CD4-positive, alpha-beta T cell (primary cell): Measurements from ENCODE around the gene TOR3A. TPM values are rescaled to one million over a fixed set of nuclear protein-coding genes. Genes with fewer than 3 reads are reported as not detected.

Experiments
- ATAC-seq: fragments of 200-7000 bp; cut with Tn5 transposase; one replicate; pipeline ENCODE4 v1.10.0; 2022; ENCODE audit warnings: mild to moderate bottlenecking; ENCODE audit not compliant: poor library complexity
- CTCF ChIA-PET: fragments of 350-600 bp; sonication (Branson Sonifier 250); formaldehyde crosslinking; loops from one replicate; lab custom pipeline; 2021; ENCODE audit warnings: antibody characterized with exemption, inconsistent platforms; lab: Charles Lee
- POLR2A ChIA-PET: fragments of 350-600 bp; sonication (Branson Sonifier 250); formaldehyde crosslinking; loops from one replicate; lab custom pipeline; 2021; ENCODE audit warnings: antibody characterized with exemption, inconsistent platforms; lab: Charles Lee
- DNase-seq, 14 experiments: peaks; one replicate each; pipeline ENCODE4 v3.0.0-alpha.2; 2013 to 2020; ENCODE audit warnings: mixed read lengths in 2 of 14
- H3K27ac ChIP-seq, 2 donors: one replicate each; pipeline versions ENCODE4 v1.5.1 to v1.7.0; 2013; ENCODE audit warnings: low read length in 2 of 2, low read depth in 1 of 2, mild to moderate bottlenecking in 1 of 2
- H3K27me3 ChIP-seq, 2 experiments: 1 replicate in 1 of 2; 2 replicates in 1 of 2; pipeline versions ENCODE4 v1.6.1 to v1.7.0; 2013; ENCODE audit warnings: low read length in 2 of 2, control low read depth in 1 of 2, mild to moderate bottlenecking in 1 of 2, moderate library complexity in 1 of 2; ENCODE audit not compliant: insufficient read depth in 2 of 2, control insufficient read depth in 1 of 2
- H3K36me3 ChIP-seq: one replicate; pipeline ENCODE4 v1.6.1; 2013; ENCODE audit warnings: low read length, control low read depth; ENCODE audit not compliant: insufficient read depth
- H3K4me1 ChIP-seq: one replicate; pipeline ENCODE4 v1.6.1; 2013; ENCODE audit warnings: low read length, control low read depth; ENCODE audit not compliant: insufficient read depth
- H3K4me3 ChIP-seq: one replicate; pipeline ENCODE4 v1.5.1; 2013; ENCODE audit warnings: mild to moderate bottlenecking, low read length, moderate library complexity
- H3K9me3 ChIP-seq, 2 experiments: 1 replicate in 1 of 2; 2 replicates in 1 of 2; pipeline versions ENCODE4 v1.6.1 to v1.7.0; 2013; ENCODE audit warnings: low read length in 2 of 2, mild to moderate bottlenecking in 2 of 2, control low read depth in 1 of 2, moderate library complexity in 1 of 2; ENCODE audit not compliant: control insufficient read depth in 1 of 2, insufficient read depth in 1 of 2
- H3K27ac Mint-ChIP-seq: one replicate; pipeline ENCODE4 v1.8.0; 2020; ENCODE audit warnings: mixed read lengths
- H3K27me3 Mint-ChIP-seq: one replicate; pipeline ENCODE4 v1.8.0; 2021; ENCODE audit warnings: mixed read lengths
- H3K36me3 Mint-ChIP-seq: one replicate; pipeline ENCODE4 v1.8.0; 2021; ENCODE audit warnings: low read depth, mixed read lengths
- H3K4me1 Mint-ChIP-seq: one replicate; pipeline ENCODE4 v1.8.0; 2021; ENCODE audit warnings: low read depth, mixed read lengths
- H3K4me3 Mint-ChIP-seq: one replicate; pipeline ENCODE4 v1.8.0; 2020; ENCODE audit warnings: mild to moderate bottlenecking, mixed read lengths
- H3K9me3 Mint-ChIP-seq: one replicate; pipeline ENCODE4 v1.8.0; 2020; ENCODE audit warnings: mixed read lengths
- CTCF ChIP-seq: fragments of 200-600 bp; IDR thresholded peaks from one replicate; pipeline ENCODE4 v1.8.0; 2022; ENCODE audit warnings: antibody characterized with exemption, mild to moderate bottlenecking
- intact Hi-C, 2 experiments: fragments of 100-400 bp; cut with DNase I in 1 of 2; cut with micrococcal nuclease in 1 of 2; formaldehyde crosslinking; loops; one replicate each; pipeline versions ENCODE4 v1.15.1 to v1.9.0; 2023 to 2025; cut with DNase I, micrococcal nuclease
- total RNA-seq, 174 experiments: library from RNA in 2 of 174; stranded (reverse) in 2 of 174; gene quantifications; one replicate each; pipeline ENCODE4 v1.2.3 and lab custom pipeline; 2021 to 2026

The TOR3A gene
- total RNA-seq, 2 experiments from 2014 or later = 17.2 TPM

- peak; percentile 23 for ATAC-seq
Measured at GRCh38 chr1:179082333-179082998, 596 bp downstream of the TOR3A start.

GRCh38 chr1:179082999-179083335 lies 1.1 kb downstream of the TOR3A start:
- no peak for TF ChIP-seq CTCF
- DNase-seq (peak in 7 of 14 experiments; percentile 4 to 68 (median 40)), ATAC-seq (no peak)
- Histone ChIP-seq H3K36me3 (peaks cover 20% of the 10 kb centered on the region), H3K27ac (peak overlapping the region in 1 of 2 donors; percentile 30), H3K9me3 (no peaks in the 10 kb centered on the region), H3K27me3 (no peaks in the 10 kb centered on the region), H3K4me3 (peak overlapping the region; percentile 82), H3K4me1 (peaks cover 32% of the 10 kb centered on the region)
- H3K27me3 Mint-ChIP-seq = no peaks in the 10 kb centered on the region
- H3K4me3 Mint-ChIP-seq = peak overlapping the region; percentile 99
- H3K9me3 Mint-ChIP-seq = no peaks in the 10 kb centered on the region
- H3K36me3 Mint-ChIP-seq = peaks cover 22% of the 10 kb centered on the region
- POLR2A ChIA-PET = interaction anchor here (1.2 to 4.3 kb wide), 4 partner anchors 9 to 283 kb away, joined by 3 to 27 read pairs (median 14); partner anchors contain the start of genes AXDND1 and SOAT1
- peak overlapping the region; percentile 92 for H3K27ac Mint-ChIP-seq
- intact Hi-C loops = loop anchor here (5.0 kb wide), 3 partner anchors 39 to 729 kb away; partner anchors contain the start of gene FAM20B (in 1 of the 2)
- H3K4me1 Mint-ChIP-seq = peaks cover 32% of the 10 kb centered on the region
- CTCF ChIA-PET = interaction anchor here (1.2 kb wide), 2 partner anchors 39 to 110 kb away, joined by 3 read pairs; no protein-coding TSS in a partner anchor

More at GRCh38 chr1:179082333-179082998, 596 bp downstream of the TOR3A start:
- Mint-ChIP-seq H3K9me3 (no peaks in the 10 kb centered on the region), H3K27ac (peak overlapping the region; percentile 92), H3K36me3 (peaks cover 22% of the 10 kb centered on the region), H3K4me3 (peak overlapping the region; percentile 99), H3K4me1 (peaks cover 32% of the 10 kb centered on the region), H3K27me3 (no peaks in the 10 kb centered on the region)
- ChIA-PET POLR2A (interaction anchor here (1.2 to 4.3 kb wide), 5 partner anchors 9 to 283 kb away, joined by 3 to 27 read pairs (median 6); partner anchors contain the start of genes AXDND1 and SOAT1), CTCF (interaction anchor here (1.2 kb wide), 1 partner anchor 111 kb away, joined by 3 read pairs; no protein-coding TSS in a partner anchor)
- Histone ChIP-seq H3K9me3 (no peaks in the 10 kb centered on the region), H3K4me3 (peak overlapping the region; percentile 82), H3K27me3 (no peaks in the 10 kb centered on the region), H3K27ac (peak overlapping the region in 1 of 2 donors; percentile 68), H3K36me3 (peaks cover 17% of the 10 kb centered on the region), H3K4me1 (peaks cover 32% of the 10 kb centered on the region)
- intact Hi-C loops = loop anchor here (5.0 kb wide), 3 partner anchors 40 to 730 kb away; partner anchors contain the start of gene FAM20B (in 1 of the 2)
- no peak for TF ChIP-seq CTCF
- DNase-seq = peak; percentile 4 to 56 (median 20)

GRCh38 chr1:179083533-179083932 lies 1.7 kb downstream of the TOR3A start:
- Mint-ChIP-seq H3K36me3 (peaks cover 24% of the 10 kb centered on the region), H3K27ac (peak overlapping the region; percentile 92), H3K4me1 (peaks cover 32% of the 10 kb centered on the region), H3K27me3 (no peaks in the 10 kb centered on the region), H3K9me3 (no peaks in the 10 kb centered on the region), H3K4me3 (peak overlapping the region; percentile 99)
- ChIA-PET POLR2A (interaction anchor here (1.7 to 4.3 kb wide), 3 partner anchors 47 to 282 kb away, joined by 6 to 27 read pairs (median 21); partner anchors contain the start of genes AXDND1 and SOAT1), CTCF (interaction anchor here (1.2 kb wide), 2 partner anchors 38 to 110 kb away, joined by 3 read pairs; no protein-coding TSS in a partner anchor)
- Histone ChIP-seq H3K4me1 (peaks cover 32% of the 10 kb centered on the region), H3K27ac (peak overlapping the region in 1 of 2 donors; percentile 11), H3K27me3 (no peaks in the 10 kb centered on the region), H3K4me3 (no peak overlapping the region), H3K36me3 (peaks cover 22% of the 10 kb centered on the region), H3K9me3 (no peaks in the 10 kb centered on the region)
- ATAC-seq = no peak
- TF ChIP-seq CTCF = no peak
- peak in 1 of 14 experiments; percentile 33 for DNase-seq
- intact Hi-C loops = loop anchor here (5.0 kb wide), 3 partner anchors 39 to 729 kb away; partner anchors contain the start of gene FAM20B (in 1 of the 2)
